Left lung (tissue), 10 donors: ENCODE results near the gene USP2. TPM values are rescaled to one million over a fixed set of nuclear protein-coding genes. Genes with fewer than 3 reads are reported as not detected.
"Not testable (repeated sequence)": the region's sequence is repeated elsewhere in the genome, so short reads cannot be mapped to it uniquely, and the experiment has no call there.

ENCODE experiments used
- ATAC-seq: fragments of 200-7000 bp; cut with Tn5 transposase; one replicate; pipeline ENCODE4 v1.9.1; 2020; ENCODE audit warnings: moderate library complexity
- DNase-seq, 4 donors: peaks; one replicate each; pipeline ENCODE4 v3.0.0-alpha.2; 2013 to 2020
- H3K27ac ChIP-seq, 2 donors: fragments of 200-600 bp; sonication (generic) in 1 of 2; one replicate each; pipeline versions ENCODE4 v1.5.0 to v1.8.0; 2020 to 2021
- H3K27me3 ChIP-seq, 2 donors: fragments of 200-600 bp; sonication (generic) in 1 of 2; one replicate each; pipeline versions ENCODE4 v1.5.0 to v1.8.0; 2020 to 2021
- H3K36me3 ChIP-seq, 2 donors: fragments of 200-600 bp; sonication (generic) in 1 of 2; one replicate each; pipeline versions ENCODE4 v1.5.0 to v1.8.0; 2020 to 2021
- H3K4me1 ChIP-seq, 2 donors: fragments of 200-600 bp; one replicate each; pipeline ENCODE4 v1.8.0; 2021
- H3K4me3 ChIP-seq, 2 donors: fragments of 200-600 bp; sonication (generic) in 1 of 2; one replicate each; pipeline versions ENCODE4 v1.5.0 to v1.8.0; 2020 to 2021; ENCODE audit warnings: mild to moderate bottlenecking in 1 of 2
- H3K9me3 ChIP-seq, 2 donors: fragments of 200-600 bp; sonication (generic) in 1 of 2; one replicate each; pipeline versions ENCODE4 v1.5.0 to v1.8.0; 2020 to 2021
- intact Hi-C, 2 donors: fragments of 100-400 bp; cut with DNase I; formaldehyde crosslinking; loops; one replicate each; pipeline versions ENCODE4 v1.11.2 to v1.14.2; 2022
- polyA plus RNA-seq, 6 donors: library from polyadenylated mRNA; unstranded; fragments of 120-200 nt; gene quantifications; one replicate each; pipeline ENCODE4 v1.2.1, GENCODE V29; 2013; ENCODE audit not compliant: insufficient read length in 6 of 6
- total RNA-seq, 2 donors: library from RNA; stranded (reverse); fragmentation: NEBNext Ultra II Directional; extraction: Animal tissue kit (Norgen Biotek cat#: 25700); gene quantifications; one replicate each; pipeline ENCODE4 v1.2.1, GENCODE V29; 2021
- TF ChIP-seq, protein P1 (sequence below), 2 donors: fragments of 200-600 bp; sonication (generic) in 1 of 2; IDR thresholded peaks; one replicate each; pipeline versions ENCODE4 v1.5.0 to v1.8.0; 2021; ENCODE audit warnings: antibody characterized with exemption in 2 of 2
- donor health status: DM: no; HTN: yes; CAD: no.
- donor health status: DM: no; HTN: no; CAD: no.

USP2 gene
- total and polyA plus RNA-seq, 8 donors = 2.4 to 5.9 (median 3.4) TPM

DNA sequence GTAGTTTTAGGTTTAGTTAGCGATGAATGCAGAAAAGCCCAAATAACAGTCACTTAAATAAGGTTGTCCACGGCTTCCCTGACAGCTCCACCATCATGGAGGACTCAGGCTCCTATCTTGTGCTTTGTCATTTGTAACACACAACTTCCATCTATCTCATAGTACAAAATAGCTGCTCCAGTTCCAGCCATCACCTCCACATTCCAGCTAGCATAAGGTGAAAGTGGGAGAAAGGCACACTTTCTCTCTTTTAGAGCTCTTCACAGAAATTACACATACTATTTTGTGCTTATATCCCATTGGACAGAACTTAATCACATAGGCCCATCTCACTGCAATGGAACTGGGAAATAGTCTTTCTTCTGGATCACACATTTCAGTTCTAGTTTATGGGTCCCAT, 32.8 kb upstream of the USP2 start:
- no peak for ATAC-seq
- Histone ChIP-seq H3K36me3 (no peaks in the 10 kb centered on the region), H3K4me3 (no peak overlapping the region), H3K4me1 (peaks cover 0 to 5% of the 10 kb centered on the region in 2 donors), H3K27ac (no peak overlapping the region), H3K9me3 (no peaks in the 10 kb centered on the region), H3K27me3 (peaks cover 0 to 6% of the 10 kb centered on the region in 2 donors)
- intact Hi-C loops = no loop called here
- TF ChIP-seq, protein P1, sequence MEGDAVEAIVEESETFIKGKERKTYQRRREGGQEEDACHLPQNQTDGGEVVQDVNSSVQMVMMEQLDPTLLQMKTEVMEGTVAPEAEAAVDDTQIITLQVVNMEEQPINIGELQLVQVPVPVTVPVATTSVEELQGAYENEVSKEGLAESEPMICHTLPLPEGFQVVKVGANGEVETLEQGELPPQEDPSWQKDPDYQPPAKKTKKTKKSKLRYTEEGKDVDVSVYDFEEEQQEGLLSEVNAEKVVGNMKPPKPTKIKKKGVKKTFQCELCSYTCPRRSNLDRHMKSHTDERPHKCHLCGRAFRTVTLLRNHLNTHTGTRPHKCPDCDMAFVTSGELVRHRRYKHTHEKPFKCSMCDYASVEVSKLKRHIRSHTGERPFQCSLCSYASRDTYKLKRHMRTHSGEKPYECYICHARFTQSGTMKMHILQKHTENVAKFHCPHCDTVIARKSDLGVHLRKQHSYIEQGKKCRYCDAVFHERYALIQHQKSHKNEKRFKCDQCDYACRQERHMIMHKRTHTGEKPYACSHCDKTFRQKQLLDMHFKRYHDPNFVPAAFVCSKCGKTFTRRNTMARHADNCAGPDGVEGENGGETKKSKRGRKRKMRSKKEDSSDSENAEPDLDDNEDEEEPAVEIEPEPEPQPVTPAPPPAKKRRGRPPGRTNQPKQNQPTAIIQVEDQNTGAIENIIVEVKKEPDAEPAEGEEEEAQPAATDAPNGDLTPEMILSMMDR (IDR thresholded peaks at IDR 0.05) = no peak
- no peak for DNase-seq

DNA sequence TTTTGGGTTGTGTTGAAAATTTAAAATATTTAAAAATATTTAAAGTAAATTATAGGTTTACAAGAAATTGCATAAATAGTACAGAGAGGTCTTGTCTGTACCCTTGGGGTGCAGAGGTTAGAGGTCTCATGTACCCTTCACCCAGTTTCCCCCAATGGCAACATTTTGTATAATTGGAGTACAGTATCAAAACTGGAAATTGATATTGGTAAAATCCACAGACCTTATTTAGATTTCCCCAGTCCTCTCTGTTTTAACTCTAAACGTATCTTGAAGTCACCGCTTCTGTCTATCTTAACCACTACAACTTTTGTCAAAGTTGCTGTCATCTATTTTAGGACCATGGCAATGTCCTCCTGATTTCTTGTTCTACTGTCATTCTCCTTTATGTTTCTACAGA, 30.6 kb upstream of the USP2 start:
- Histone ChIP-seq H3K27me3 (no peaks in the 10 kb centered on the region), H3K27ac (no peak overlapping the region), H3K36me3 (no peaks in the 10 kb centered on the region), H3K4me1 (no peaks in the 10 kb centered on the region), H3K9me3 (no peaks in the 10 kb centered on the region), H3K4me3 (no peak overlapping the region)
- DNase-seq = no peak
- intact Hi-C loops = no loop called here
- ATAC-seq = no peak
- TF ChIP-seq, protein P1 (IDR thresholded peaks at IDR 0.05) = no peak

DNA sequence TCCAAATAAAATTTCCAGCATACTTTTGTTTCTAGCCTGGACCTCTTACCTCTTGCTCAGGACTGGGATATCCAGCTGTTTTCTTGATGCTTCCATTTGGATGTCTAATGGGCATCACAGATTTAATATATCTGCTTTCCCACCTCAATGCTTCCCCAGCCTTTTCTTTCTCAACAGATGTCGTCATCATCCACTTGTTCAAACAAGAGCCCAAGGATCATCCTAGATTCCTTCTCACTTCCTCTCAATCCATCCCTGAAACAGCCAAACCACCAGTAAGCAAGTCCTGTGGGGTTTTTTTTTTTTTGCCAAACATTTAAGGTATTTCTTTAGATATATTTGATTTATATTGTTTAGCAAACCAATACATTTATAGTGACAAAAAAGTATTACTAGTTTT, 29.0 kb upstream of the USP2 start:
- Histone ChIP-seq H3K27ac (no peak overlapping the region), H3K27me3 (no peaks in the 10 kb centered on the region), H3K9me3 (no peaks in the 10 kb centered on the region), H3K36me3 (no peaks in the 10 kb centered on the region), H3K4me1 (no peaks in the 10 kb centered on the region), H3K4me3 (no peak overlapping the region)
- no peak for ATAC-seq
- TF ChIP-seq, protein P1 (IDR thresholded peaks at IDR 0.05) = no peak
- intact Hi-C loops = no loop called here
- no peak for DNase-seq

GRCh38 chr11:119409731-119410130, 28.2 kb upstream of the USP2 start:
- intact Hi-C loops = no loop called here

DNA sequence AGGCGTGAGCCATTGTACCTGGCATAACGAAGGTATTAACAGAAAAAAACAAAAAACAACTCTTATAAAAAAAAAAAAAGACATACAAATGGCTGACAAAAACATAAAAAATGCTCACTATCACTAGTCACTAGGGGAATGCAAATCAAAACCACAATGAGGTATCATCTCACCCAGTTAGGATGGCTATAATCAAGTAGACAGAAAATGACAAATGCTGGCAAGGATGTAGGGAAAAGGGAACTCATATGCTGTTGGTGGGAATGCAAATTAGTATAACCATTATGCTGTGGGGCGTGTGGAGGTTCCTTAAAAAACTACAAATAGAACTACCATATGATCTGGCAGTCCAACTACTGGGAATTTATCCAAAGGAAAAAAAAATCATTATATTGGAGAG, 24.5 kb upstream of the USP2 start:
- H3K4me1 ChIP-seq = no peaks in the 10 kb centered on the region
- TF ChIP-seq, protein P1 (IDR thresholded peaks at IDR 0.05) = no peak
- DNase-seq = no peak
- no peak overlapping the region for H3K4me3 ChIP-seq
- no peaks in the 10 kb centered on the region for H3K36me3 ChIP-seq
- H3K9me3 ChIP-seq = peaks cover 0 to 4% of the 10 kb centered on the region in 2 donors
- H3K27ac ChIP-seq = no peak overlapping the region
- no peaks in the 10 kb centered on the region for H3K27me3 ChIP-seq
- no peak for ATAC-seq
- intact Hi-C loops = no loop called here

More at GRCh38 chr11:119409731-119410130, 28.2 kb upstream of the USP2 start:
- H3K4me3 ChIP-seq = no peak overlapping the region
- H3K9me3 ChIP-seq = no peaks in the 10 kb centered on the region
- no peaks in the 10 kb centered on the region for H3K36me3 ChIP-seq
- H3K27me3 ChIP-seq = no peaks in the 10 kb centered on the region
- no peak overlapping the region for H3K27ac ChIP-seq
- ATAC-seq (no peak), DNase-seq (no peak)
- TF ChIP-seq, protein P1 (IDR thresholded peaks at IDR 0.05) = no peak
- H3K4me1 ChIP-seq = no peaks in the 10 kb centered on the region

- H3K36me3 ChIP-seq, H3K27me3 ChIP-seq, H3K27ac ChIP-seq, H3K4me3 ChIP-seq, H3K4me1 ChIP-seq, H3K9me3 ChIP-seq, DNase-seq, ATAC-seq, intact Hi-C loops: not testable (repeated sequence)
Observed at GRCh38 chr11:119405448-119405847, 24.0 kb upstream of the USP2 start.
